Neuronal stem cell (in vitro differentiated cells): ENCODE data around the gene LCMT1.

ENCODE experiments used
- DNase-seq: peaks from one replicate; pipeline ENCODE4 v3.0.0-alpha.2; 2013; ENCODE audit warnings: low spot score
- H2AFZ ChIP-seq: one replicate; pipeline ENCODE4 v1.6.1; 2013; ENCODE audit warnings: mild to moderate bottlenecking, low read length, inconsistent platforms
- H2AK5ac ChIP-seq: 2 replicates; pipeline ENCODE4 v1.6.1; 2013; ENCODE audit warnings: low read depth, mild to moderate bottlenecking, inconsistent platforms, low read length, moderate library complexity, mixed read lengths
- H2BK120ac ChIP-seq: 2 replicates; pipeline ENCODE4 v1.6.1; 2013; ENCODE audit warnings: low read depth, mild to moderate bottlenecking, inconsistent platforms, low read length, moderate library complexity, mixed read lengths
- H2BK12ac ChIP-seq: one replicate; pipeline ENCODE4 v1.6.1; 2013; ENCODE audit warnings: low read length, inconsistent platforms
- H2BK15ac ChIP-seq: 2 replicates; pipeline ENCODE4 v1.6.1; 2013; ENCODE audit warnings: mild to moderate bottlenecking, low read length, inconsistent platforms, mixed read lengths
- H2BK5ac ChIP-seq: one replicate; pipeline ENCODE4 v1.6.1; 2013; ENCODE audit warnings: inconsistent platforms, mild to moderate bottlenecking, low read length, moderate library complexity
- H3K14ac ChIP-seq: one replicate; pipeline ENCODE4 v1.6.1; 2013; ENCODE audit warnings: low read length, inconsistent platforms
- H3K18ac ChIP-seq: 2 replicates; pipeline ENCODE4 v1.6.1; 2013; ENCODE audit warnings: low read length, inconsistent platforms
- H3K23ac ChIP-seq: 2 replicates; pipeline ENCODE4 v1.6.1; 2013; ENCODE audit warnings: low read depth, mild to moderate bottlenecking, mixed read lengths, low read length, inconsistent platforms; ENCODE audit not compliant: poor library complexity
- H3K27ac ChIP-seq: replicated peaks from 3 replicates; pipeline ENCODE4 v1.5.1; 2013; ENCODE audit warnings: low read length, inconsistent platforms
- H3K27me3 ChIP-seq, 3 experiments: 2 replicates each; pipeline ENCODE4 v1.6.1; 2013; ENCODE audit warnings: low read length in 3 of 3, mild to moderate bottlenecking in 2 of 3, inconsistent platforms in 1 of 3, low read depth in 1 of 3, mixed read lengths in 1 of 3, moderate library complexity in 1 of 3; ENCODE audit not compliant: control insufficient read depth in 3 of 3, insufficient read depth in 3 of 3
- H3K36me3 ChIP-seq, 2 donors: replicated peaks in 1 of 2; 2 replicates each; pipeline ENCODE4 v1.6.1; 2013; ENCODE audit warnings: low read length in 2 of 2; ENCODE audit not compliant: control insufficient read depth in 2 of 2, insufficient read depth in 2 of 2
- H3K4ac ChIP-seq: 2 replicates; pipeline ENCODE4 v1.6.1; 2013; ENCODE audit warnings: inconsistent platforms, mild to moderate bottlenecking, low read length, moderate library complexity
- H3K4me1 ChIP-seq, 2 donors: 1 replicate in 1 of 2; 2 replicates in 1 of 2; pipeline ENCODE4 v1.6.1; 2013; ENCODE audit warnings: low read length in 2 of 2, low read depth in 1 of 2; ENCODE audit not compliant: control insufficient read depth in 2 of 2, insufficient read depth in 1 of 2
- H3K4me2 ChIP-seq: one replicate; pipeline ENCODE4 v1.6.1; 2013; ENCODE audit warnings: mild to moderate bottlenecking, low read length, inconsistent platforms; ENCODE audit not compliant: insufficient read depth, poor library complexity, severe bottlenecking
- H3K4me3 ChIP-seq, 2 donors: 2 replicates each; pipeline ENCODE4 v1.5.1; 2013; ENCODE audit warnings: low read length in 2 of 2, mild to moderate bottlenecking in 2 of 2, inconsistent platforms in 1 of 2, moderate library complexity in 1 of 2
- H3K79me1 ChIP-seq: one replicate; pipeline ENCODE4 v1.6.1; 2013; ENCODE audit warnings: low read depth, mild to moderate bottlenecking, inconsistent platforms, low read length, moderate library complexity
- H3K9ac ChIP-seq: one replicate; pipeline ENCODE4 v1.6.1; 2013; ENCODE audit warnings: mild to moderate bottlenecking, low read depth, low read length, inconsistent platforms; ENCODE audit not compliant: poor library complexity
- H3K9me3 ChIP-seq, 2 donors: replicated peaks in 1 of 2; 2 replicates each; pipeline versions ENCODE3 to v1.6.1; 2013; ENCODE audit warnings: low read length in 2 of 2, mild to moderate bottlenecking in 2 of 2, inconsistent platforms in 1 of 2, low read depth in 1 of 2, mixed read lengths in 1 of 2, moderate library complexity in 1 of 2; ENCODE audit not compliant: control insufficient read depth in 2 of 2, insufficient read depth in 1 of 2
- H4K8ac ChIP-seq: one replicate; pipeline ENCODE4 v1.6.1; 2013; ENCODE audit warnings: low read depth, mild to moderate bottlenecking, inconsistent platforms, low read length, moderate library complexity
- H4K91ac ChIP-seq: one replicate; pipeline ENCODE4 v1.6.1; 2013; ENCODE audit warnings: low read length, low read depth, mild to moderate bottlenecking, inconsistent platforms; ENCODE audit not compliant: poor library complexity
- WGBS, 2 donors: extraction: QIAGEN DNeasy Blood & Tissue Kit; methylation state at CpG; one replicate each; pipeline ENCODE4 v1.1.7; 2013; ENCODE audit warnings: missing lambda C conversion rate in 2 of 2, mixed read lengths in 1 of 2; ENCODE audit not compliant: insufficient read length in 2 of 2, insufficient replicate concordance in 1 of 2; ENCODE audit errors: extremely low coverage in 2 of 2; 5-methylcytosine and 5-hydroxymethylcytosine counted together

LCMT1 gene

DNA sequence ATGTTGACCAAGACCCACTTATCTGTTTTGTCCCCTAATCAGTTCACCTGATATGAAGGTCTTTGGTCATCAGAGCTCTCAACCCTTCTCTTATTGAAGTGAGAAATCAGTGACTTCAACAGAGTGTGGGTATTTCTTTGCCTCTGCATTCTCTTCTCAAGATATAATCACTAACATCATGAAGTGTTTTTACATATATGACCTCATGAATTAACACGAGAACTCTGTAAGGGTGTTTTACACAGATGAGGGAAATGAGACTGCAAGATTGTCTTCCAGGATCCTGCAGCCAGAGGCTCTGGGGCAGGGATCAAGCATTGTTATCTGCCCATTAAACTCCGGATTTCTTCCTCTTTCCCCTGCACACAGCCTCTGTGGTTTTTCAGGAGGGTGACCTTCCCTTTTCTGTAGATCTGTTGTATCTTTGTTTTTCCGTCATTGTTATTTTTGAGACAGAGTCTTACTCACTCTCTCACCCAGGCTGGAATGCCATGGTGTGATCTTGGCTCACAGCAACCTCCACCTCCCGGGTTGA is 22.7 kb downstream of the LCMT1 start:
- Histone ChIP-seq H3K4me1 (no peaks in the 10 kb centered on the region), H3K9me3 (no peaks in the 10 kb centered on the region), H3K14ac (no peak overlapping the region), H4K8ac (no peak overlapping the region), H3K4ac (no peak overlapping the region), H2BK120ac (no peak overlapping the region), H2AFZ (no peak overlapping the region), H3K27me3 (no peaks in the 10 kb centered on the region), H3K36me3 (peaks cover 14 to 74% of the 10 kb centered on the region in 2 donors), H3K23ac (no peak overlapping the region), H2BK12ac (no peak overlapping the region), H2BK15ac (no peak overlapping the region), H3K4me3 (no peak overlapping the region), H4K91ac (no peak overlapping the region), H3K79me1 (no peaks in the 10 kb centered on the region), H3K4me2 (no peak overlapping the region), H2AK5ac (no peak overlapping the region), H3K18ac (no peak overlapping the region), H2BK5ac (no peak overlapping the region), H3K27ac (no peak overlapping the region), H3K9ac (no peak overlapping the region)
- WGBS, 2 donors, result no CpG with 5 or more reads among the region's 4 CpGs
- DNase-seq, result no peak

DNA sequence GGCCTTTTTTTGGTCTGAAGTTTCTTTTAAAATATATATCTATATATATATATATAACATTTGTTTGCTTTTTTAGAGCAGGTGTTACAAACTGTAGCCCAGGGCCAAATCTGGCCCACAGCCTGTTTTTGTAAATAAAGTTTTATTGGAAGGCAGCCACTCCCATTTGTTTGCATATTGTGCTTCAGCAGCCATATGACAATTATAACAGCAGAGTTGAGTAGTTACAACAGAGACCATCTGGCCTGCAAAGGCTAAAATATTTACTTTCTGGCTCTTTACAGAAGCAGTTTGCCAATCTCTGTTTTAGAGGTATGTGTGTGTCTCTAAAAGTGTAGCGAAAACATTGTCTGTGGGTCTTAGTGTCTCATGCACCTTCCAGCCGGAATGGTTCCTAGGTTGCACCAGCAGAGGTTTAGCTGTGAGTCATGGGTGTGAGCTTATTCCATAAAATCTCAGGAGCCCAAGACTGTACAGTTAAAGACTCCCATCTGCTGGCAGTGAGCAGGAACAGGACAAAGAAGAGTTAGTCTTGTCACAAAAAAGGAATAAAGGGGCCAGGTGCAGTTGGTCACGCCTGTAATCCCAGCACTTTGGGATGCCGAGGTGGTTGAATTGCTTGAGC is 23.8 kb downstream of the LCMT1 start:
- Histone ChIP-seq H4K8ac (no peak overlapping the region), H3K4me3 (no peak overlapping the region), H3K36me3 (peaks cover 20 to 77% of the 10 kb centered on the region in 2 donors), H3K23ac (no peak overlapping the region), H2BK12ac (no peak overlapping the region), H2AFZ (no peak overlapping the region), H2AK5ac (no peak overlapping the region), H2BK120ac (no peak overlapping the region), H4K91ac (no peak overlapping the region), H3K9ac (no peak overlapping the region), H3K4me2 (no peak overlapping the region), H3K79me1 (no peaks in the 10 kb centered on the region), H2BK5ac (no peak overlapping the region), H3K9me3 (no peaks in the 10 kb centered on the region), H3K27ac (no peak overlapping the region), H3K4ac (no peak overlapping the region), H2BK15ac (no peak overlapping the region), H3K4me1 (no peaks in the 10 kb centered on the region), H3K18ac (no peak overlapping the region), H3K27me3 (no peaks in the 10 kb centered on the region), H3K14ac (no peak overlapping the region)
- WGBS, 2 donors, result no CpG with 5 or more reads among the region's 4 CpGs
- DNase-seq, result no peak

DNA sequence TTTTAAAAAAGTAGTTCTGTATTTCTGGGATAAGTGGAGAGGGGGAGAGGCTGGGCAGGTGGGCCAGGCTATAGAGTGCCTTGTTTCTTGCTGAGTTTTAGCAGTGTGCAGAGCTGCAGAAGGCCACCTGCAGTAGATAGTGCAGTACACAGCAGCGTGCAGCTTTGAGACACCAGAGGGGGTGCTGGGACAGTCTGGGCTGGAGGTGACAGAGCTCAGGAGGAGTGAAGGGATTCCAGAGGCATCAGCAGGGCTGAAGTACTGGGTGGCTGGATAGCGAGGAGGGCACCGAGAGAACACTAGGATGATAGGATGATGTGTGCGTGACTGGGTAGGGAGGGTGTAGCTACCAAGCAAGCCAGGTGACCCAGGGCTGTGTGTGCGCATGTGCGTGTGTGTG is 26.6 kb downstream of the LCMT1 start:
- H3K23ac ChIP-seq, result no peak overlapping the region
- no peaks in the 10 kb centered on the region for H3K4me1 ChIP-seq
- no peaks in the 10 kb centered on the region for H3K27me3 ChIP-seq
- H3K4ac ChIP-seq, result no peak overlapping the region
- no peak overlapping the region for H2AK5ac ChIP-seq
- no peak overlapping the region for H2BK12ac ChIP-seq
- WGBS, 2 donors, result no CpG with 5 or more reads among the region's 6 CpGs
- H3K9me3 ChIP-seq, result no peaks in the 10 kb centered on the region
- DNase-seq, result no peak
- H2BK5ac ChIP-seq, result no peak overlapping the region
- no peaks in the 10 kb centered on the region for H3K79me1 ChIP-seq
- H3K14ac ChIP-seq, result no peak overlapping the region
- peaks cover 25 to 80% of the 10 kb centered on the region in 2 donors for H3K36me3 ChIP-seq
- no peak overlapping the region for H3K4me2 ChIP-seq
- H3K27ac ChIP-seq, result no peak overlapping the region
- H3K9ac ChIP-seq, result no peak overlapping the region
- no peak overlapping the region for H2BK15ac ChIP-seq
- H3K18ac ChIP-seq, result no peak overlapping the region
- no peak overlapping the region for H2AFZ ChIP-seq
- no peak overlapping the region for H4K8ac ChIP-seq
- peak overlapping the region in 1 of 2 donors; percentile 67 for H3K4me3 ChIP-seq
- H2BK120ac ChIP-seq, result no peak overlapping the region
- H4K91ac ChIP-seq, result no peak overlapping the region

- H2AK5ac ChIP-seq, result no peak overlapping the region
- H4K8ac ChIP-seq, result no peak overlapping the region
- no peaks in the 10 kb centered on the region for H3K79me1 ChIP-seq
- H3K4ac ChIP-seq, result no peak overlapping the region
- no peak overlapping the region for H2AFZ ChIP-seq
- no peak overlapping the region for H3K9ac ChIP-seq
- no peak overlapping the region for H3K27ac ChIP-seq
- no peaks in the 10 kb centered on the region for H3K27me3 ChIP-seq
- H3K14ac ChIP-seq, result no peak overlapping the region
- no peaks in the 10 kb centered on the region for H3K9me3 ChIP-seq
- H3K18ac ChIP-seq, result no peak overlapping the region
- no peak overlapping the region for H2BK12ac ChIP-seq
- H3K4me1 ChIP-seq, result no peaks in the 10 kb centered on the region
- peaks cover 24 to 74% of the 10 kb centered on the region in 2 donors for H3K36me3 ChIP-seq
- no peak overlapping the region for H2BK5ac ChIP-seq
- no peak overlapping the region for H3K23ac ChIP-seq
- H2BK120ac ChIP-seq, result no peak overlapping the region
- H3K4me2 ChIP-seq, result no peak overlapping the region
- H4K91ac ChIP-seq, result no peak overlapping the region
- WGBS, 2 donors, result no CpG with 5 or more reads among the region's 6 CpGs
- no peak overlapping the region for H2BK15ac ChIP-seq
- no peak overlapping the region for H3K4me3 ChIP-seq
- no peak for DNase-seq
These were observed 28.9 kb downstream of the LCMT1 start for GRCh38 chr16:25140459-25140858.
